K562 (cell line): Measurements from ENCODE around the gene RAB12. TPM values are rescaled to one million over a fixed set of nuclear protein-coding genes. Genes with fewer than 3 reads are reported as not detected.

Experiments
- ATAC-seq: fragments of 200-7000 bp; cut with Tn5 transposase; 3 replicates; pipeline ENCODE4 v1.9.1; 2020; ENCODE audit warnings: moderate library complexity
- Bru-seq: library from RNA; stranded (reverse); fragments of 400-500 nt; gene quantifications from one replicate; lab custom pipeline; 2021; lab: Mats Ljungman, UMichigan
- BruChase-seq, 2 experiments: library from RNA; stranded (reverse); fragments of 400-500 nt; gene quantifications; one replicate each; lab custom pipeline; 2021; lab: Mats Ljungman, UMichigan
- BruUV-seq: library from RNA; stranded (reverse); fragments of 400-500 nt; replicated peaks from 2 replicates; lab custom pipeline; 2021; lab: Mats Ljungman, UMichigan
- CTCF ChIA-PET: fragments of 300-600 bp; formaldehyde crosslinking; extraction: SDS; loops from one replicate; lab custom pipeline; 2021; ENCODE audit warnings: low intra/inter-chr PET ratio; lab: Yijun Ruan, JAX
- POLR2A ChIA-PET: fragments of 300-600, 350-650 bp; sonication (Branson Sonifier 250); formaldehyde crosslinking; extraction: SDS; loops from one replicate; lab custom pipeline; 2021; ENCODE audit warnings: antibody characterized with exemption, inconsistent platforms; lab: Yijun Ruan, JAX
- DNase-seq, 4 experiments: peaks; one replicate each; pipeline versions ENCODE4 v3.0.0 to v3.0.0-alpha.2; 2011 to 2018; ENCODE audit warnings: low spot score in 3 of 4, mixed read lengths in 3 of 4; ENCODE audit errors: extremely low read depth in 1 of 4
- FAIRE-seq: peaks from 2 replicates; lab custom pipeline; 2011; peaks lifted over from hg19 to GRCh38; lab: Jason Lieb, UNC
- H2AFZ ChIP-seq: 2 replicates; pipeline ENCODE4 v1.6.0; 2011; ENCODE audit warnings: low read depth, low read length, control low read depth, inconsistent platforms
- H3K27ac ChIP-seq: fragments of 200-600 bp; 3 replicates; pipeline ENCODE4 v1.8.0; 2011; ENCODE audit warnings: low read depth, mild to moderate bottlenecking, control low read depth, inconsistent platforms, low read length, moderate library complexity, mixed read lengths; ENCODE audit errors: extremely low read depth
- H3K27me3 ChIP-seq, 2 experiments: fragments of 300-600 bp in 1 of 2; 2 replicates in 1 of 2; 3 replicates in 1 of 2; pipeline versions ENCODE4 v1.6.0 to v1.8.0; 2011; ENCODE audit warnings: inconsistent platforms in 2 of 2, low read length in 2 of 2, mild to moderate bottlenecking in 1 of 2, mixed read lengths in 1 of 2, moderate library complexity in 1 of 2; ENCODE audit not compliant: control insufficient read depth in 2 of 2, insufficient read depth in 2 of 2
- H3K36me3 ChIP-seq: fragments of 300-600 bp; 3 replicates; pipeline ENCODE4 v1.8.0; 2011; ENCODE audit warnings: mild to moderate bottlenecking, low read length, inconsistent platforms; ENCODE audit not compliant: control insufficient read depth, insufficient read depth
- H3K4me1 ChIP-seq, 2 experiments: fragments of 200-600 bp in 1 of 2; replicated peaks in 1 of 2; 2 replicates in 1 of 2; 3 replicates in 1 of 2; pipeline versions ENCODE4 v1.5.1 to v1.8.0; 2011; ENCODE audit warnings: inconsistent platforms in 2 of 2, low read length in 2 of 2, mild to moderate bottlenecking in 1 of 2, mixed read lengths in 1 of 2, moderate library complexity in 1 of 2; ENCODE audit not compliant: control insufficient read depth in 2 of 2, insufficient read depth in 2 of 2
- H3K4me2 ChIP-seq: 2 replicates; pipeline ENCODE4 v1.6.1; 2011; ENCODE audit warnings: low read length, control low read depth, inconsistent platforms, mixed read lengths; ENCODE audit not compliant: insufficient read depth
- H3K4me3 ChIP-seq: fragments of 200-600 bp; sonication (generic), shearing (Covaris generic); 2 replicates; pipeline ENCODE4 v1.5.1; 2016; ENCODE audit warnings: control low read depth, inconsistent platforms
- H3K79me2 ChIP-seq: fragments of 200-600 bp; 3 replicates; pipeline ENCODE4 v1.8.0; 2011; ENCODE audit warnings: low read length, inconsistent platforms; ENCODE audit not compliant: control insufficient read depth, insufficient read depth
- H3K9ac ChIP-seq, 2 experiments: 2 replicates each; pipeline versions ENCODE4 v1.6.0 to v1.6.1; 2011; ENCODE audit warnings: low read depth in 2 of 2, low read length in 2 of 2, control low read depth in 1 of 2, inconsistent platforms in 1 of 2, mild to moderate bottlenecking in 1 of 2, mixed read lengths in 1 of 2; ENCODE audit not compliant: insufficient read depth in 1 of 2
- H3K9me1 ChIP-seq: one replicate; pipeline ENCODE4 v1.6.0; 2011; ENCODE audit warnings: inconsistent platforms, mild to moderate bottlenecking, low read length, moderate library complexity; ENCODE audit not compliant: control insufficient read depth, insufficient read depth
- H3K9me3 ChIP-seq: replicated peaks from 2 replicates; pipeline ENCODE4 v1.5.1; 2011; ENCODE audit warnings: low read depth, low read length, inconsistent platforms; ENCODE audit not compliant: control insufficient read depth, insufficient read depth
- H4K20me1 ChIP-seq: replicated peaks from 2 replicates; pipeline ENCODE4 v1.6.1; 2011; ENCODE audit warnings: low read length, inconsistent platforms, mixed read lengths; ENCODE audit not compliant: control insufficient read depth, insufficient read depth
- ARID1B ChIP-seq: fragments of 450-650 bp; IDR thresholded peaks from 2 replicates; pipeline ENCODE4 v1.6.1; 2016; ENCODE audit warnings: antibody characterized with exemption, mild to moderate bottlenecking, inconsistent platforms
- BCOR ChIP-seq: fragments of 450-650 bp; IDR thresholded peaks from 2 replicates; pipeline ENCODE4 v1.6.1; 2016
- LEF1 ChIP-seq: fragments of 450-650 bp; IDR thresholded peaks from 2 replicates; pipeline ENCODE4 v1.6.1; 2016; ENCODE audit warnings: mild to moderate bottlenecking
- MAZ ChIP-seq, 2 experiments: fragments of 450-650 bp in 1 of 2; sonication (generic) in 1 of 2; formaldehyde crosslinking; IDR thresholded peaks in 1 of 2; conservative IDR thresholded peaks in 1 of 2; 2 replicates each; pipeline versions ENCODE4 v1.4.0 to v1.5.0; 2020; ENCODE audit warnings: mild to moderate bottlenecking in 1 of 2, missing genetic modification reagents in 1 of 2
- SNRNP70 ChIP-seq: fragments of 200-400 bp; formaldehyde crosslinking; optimal IDR thresholded peaks from 2 replicates; pipeline ENCODE3; 2017; ENCODE audit warnings: low read depth, low read length
- TAF1 ChIP-seq: IDR thresholded peaks from 2 replicates; pipeline ENCODE4 v1.6.1; 2011; ENCODE audit warnings: mild to moderate bottlenecking, low read length, moderate library complexity; ENCODE audit not compliant: insufficient read depth, control insufficient read depth, severe bottlenecking; ENCODE audit errors: extremely low read depth
- THAP12 ChIP-seq: fragments of 250-450 bp; sonication (Bioruptor Pico); IDR thresholded peaks from 2 replicates; pipeline ENCODE4 v1.9.0; 2021; ENCODE audit warnings: mild to moderate bottlenecking, inconsistent platforms
- TRIM24 ChIP-seq, 2 experiments: fragments of 450-650 bp; IDR thresholded peaks; 2 replicates each; pipeline ENCODE4 v1.6.1; 2016
- YY1 ChIP-seq, 3 experiments: IDR thresholded peaks; 2 replicates each; pipeline ENCODE4 v1.6.1; 2011; ENCODE audit warnings: low read length in 2 of 3, mild to moderate bottlenecking in 2 of 3, moderate library complexity in 2 of 3, borderline replicate concordance in 1 of 3, control low read depth in 1 of 3, low read depth in 1 of 3; ENCODE audit not compliant: insufficient read depth in 3 of 3, insufficient replicate concordance in 2 of 3, control insufficient read depth in 1 of 3, insufficient read length in 1 of 3; ENCODE audit errors: extremely low read depth in 1 of 3
- WGBS: fragments of 100-300 bp; shearing (Covaris generic); methylation state at CpG from one replicate; pipeline ENCODE4 v1.1.6; 2016; ENCODE audit warnings: low coverage, mixed read lengths; ENCODE audit not compliant: insufficient coverage; ENCODE audit errors: missing lambda C conversion rate; 5-methylcytosine and 5-hydroxymethylcytosine counted together
- in situ Hi-C: fragments of 300-500 bp; cut with MboI; formaldehyde crosslinking; loops from 4 replicates; pipeline ENCODE4 v1.15.0; 2018; ENCODE audit warnings: inconsistent platforms, mixed read lengths
- intact Hi-C: fragments of 100-400 bp; cut with micrococcal nuclease; formaldehyde crosslinking; loops from 2 replicates; pipeline ENCODE4 v1.14.2; 2022
- long read RNA-seq, 3 experiments: library from polyadenylated mRNA in 2 of 3; library from RNA in 1 of 3; unstranded in 2 of 3; stranded (forward) in 1 of 3; transcript quantifications; one replicate each; pipeline ENCODE4 v2.0.0, GENCODE V29; 2019 to 2022
- polyA minus RNA-seq, 3 experiments: library from RNA; depleted of rRNA, polyadenylated mRNA; stranded (reverse); fragments of >200 nt; gene quantifications; 2 replicates each; pipeline ENCODE4 v1.2.3, GENCODE V29; 2011
- polyA plus RNA-seq, 8 experiments: library from polyadenylated mRNA; depleted of rRNA in 4 of 8; stranded (reverse) in 5 of 8; unstranded in 3 of 8; fragments of >200 nt; fragmentation: Nextera tagmentation in 2 of 8; fragmentation: Illumina TruSeq in 1 of 8; extraction: Ambion mirVana in 2 of 8; extraction: Trizol in 1 of 8; gene quantifications; 2 replicates each; pipeline versions ENCODE4 v1.2.1 to v1.2.3, GENCODE V29; 2011 to 2014; ENCODE audit warnings: inconsistent platforms in 1 of 8, missing spikeins in 1 of 8
- total RNA-seq, 7 experiments: library from RNA; depleted of rRNA in 6 of 7; stranded (reverse); fragments of >200 nt in 6 of 7; fragmentation: Illumina TruSeq in 2 of 7; extraction: Trizol in 2 of 7; gene quantifications; 2 replicates each; pipeline versions ENCODE4 v1.2.1 to v1.2.3, GENCODE V29; 2011 to 2021; ENCODE audit warnings: low replicate concordance in 1 of 7
- TF ChIP-seq, protein P1 (sequence below): IDR thresholded peaks from 3 replicates; pipeline ENCODE4 v1.6.1; 2011; ENCODE audit warnings: borderline replicate concordance, mild to moderate bottlenecking; ENCODE audit not compliant: insufficient read length, insufficient read depth

The RAB12 gene
- total RNA-seq (2011; cell fraction: chromatin; rRNA removed; ENCODE audit: low replicate concordance), result 17.8 and 67.8 TPM in 2 replicates
- total RNA-seq (2011; cell fraction: nucleolus; rRNA removed), result 6.0 and 9.2 TPM in 2 replicates
- total RNA-seq (2011; cell fraction: nucleoplasm; rRNA removed), result 23.1 and 25.1 TPM in 2 replicates
- total RNA-seq (2014; rRNA removed), result 17.3 and 23.4 TPM in 2 replicates
- 21.6 and 24.3 TPM in 2 replicates for total RNA-seq (2014; rRNA removed; fragmentation: Illumina TruSeq; extraction: Trizol)
- 20.7 and 21.0 TPM in 2 replicates for total RNA-seq (2015; rRNA removed; fragmentation: Illumina TruSeq; extraction: Trizol)
- total RNA-seq (2021), result 16.9 and 18.8 TPM in 2 replicates
- 15.6 and 19.3 TPM in 2 replicates for polyA plus RNA-seq (2011; rRNA removed)
- polyA plus RNA-seq (2011; cell fraction: cytosol; rRNA removed), result 2.4 and 8.2 TPM in 2 replicates
- polyA plus RNA-seq (2011; cell fraction: nucleus; rRNA removed), result 17.7 and 29.1 TPM in 2 replicates
- 11.8 and 12.7 TPM in 2 replicates for polyA plus RNA-seq (2012)
- 20.7 and 21.5 TPM in 2 replicates for polyA plus RNA-seq (2014; fragmentation: Illumina TruSeq; extraction: Trizol)
- 1 to 10 TPM in 1 of 2 experiments, under 1 TPM in 1; 0.48 to 1.4 TPM for polyA plus RNA-seq (2014; fragmentation: Nextera tagmentation; extraction: Ambion mirVana)
- polyA plus RNA-seq (2014; rRNA removed), result 15.2 and 18.3 TPM in 2 replicates
- 26.6 and 31.5 TPM in 2 replicates for polyA minus RNA-seq (2011; rRNA and poly(A)+ RNA removed)
- 7.9 and 10.8 TPM in 2 replicates for polyA minus RNA-seq (2011; cell fraction: cytosol; rRNA and poly(A)+ RNA removed)
- 14.0 and 22.7 TPM in 2 replicates for polyA minus RNA-seq (2011; cell fraction: nucleus; rRNA and poly(A)+ RNA removed)
- percentile 87 among the genes with signal in this experiment for Bru-seq, nascent RNA
- BruChase-seq, experiment 1, labeled RNA remaining after a 2-hour chase, result percentile 96 among the genes with signal in this experiment
- BruChase-seq, experiment 2, labeled RNA remaining after a 6-hour chase, result percentile 96 among the genes with signal in this experiment
- long read RNA-seq, experiment 1, transcript RAB12-203 (6 exons, 2,145 nt), result major isoform, 7 of 17 reads
- long read RNA-seq, experiment 1, partial matches to known transcripts, result 1 of 17 reads
- long read RNA-seq, experiment 1, other reads (novel, unspliced or antisense), result 9 of 17 reads
- long read RNA-seq, experiment 2, partial matches to known transcripts, result 1 of 5 reads
- long read RNA-seq, experiment 2, other reads (novel, unspliced or antisense), result 3 of 5 reads
- long read RNA-seq, experiment 3, partial matches to known transcripts, result 0 of 1 reads
- long read RNA-seq, experiment 3, other reads (novel, unspliced or antisense), result 1 of 1 reads

DNA sequence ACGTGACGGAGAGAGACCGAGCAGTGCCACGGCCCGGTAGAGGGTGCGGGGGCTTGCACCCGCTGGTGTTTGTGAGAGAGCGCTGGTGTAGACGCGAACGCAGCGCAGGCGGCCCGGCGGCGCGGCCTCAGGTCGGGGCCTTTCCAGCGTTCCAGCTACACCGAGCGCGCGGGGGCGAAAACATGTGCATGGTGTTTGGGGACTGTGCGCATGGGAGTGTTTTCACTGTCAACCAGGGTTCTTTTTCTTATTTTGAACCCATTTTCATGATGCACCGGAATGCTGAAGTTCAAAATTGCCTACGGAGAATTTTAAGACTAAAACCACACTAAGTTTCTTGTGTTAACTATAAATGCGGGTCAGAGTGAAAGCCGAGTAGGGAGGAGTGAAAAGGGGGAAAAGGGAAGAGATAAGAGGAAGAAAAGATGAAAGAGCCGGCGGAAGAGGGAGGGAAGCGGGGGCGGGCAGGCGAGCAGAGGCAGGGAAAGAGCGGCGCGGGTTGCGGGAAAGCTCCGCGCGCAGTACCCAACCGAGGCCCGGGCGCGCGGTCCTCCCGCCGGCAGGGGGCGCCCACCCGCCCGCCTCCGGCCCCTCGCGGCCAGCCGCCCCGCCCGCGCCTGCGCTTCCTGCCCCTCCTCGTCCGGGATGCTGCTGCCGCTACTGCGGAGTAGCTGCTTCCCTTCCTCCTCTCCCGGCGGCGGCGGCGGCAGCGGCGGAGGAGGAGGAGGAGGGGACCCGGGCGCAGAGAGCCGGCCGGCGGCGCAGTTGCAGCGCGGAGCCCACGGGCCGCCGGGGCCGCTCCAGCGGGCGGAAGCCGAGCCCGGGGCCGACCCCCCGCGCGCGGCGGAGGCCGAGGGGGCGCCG is at the start of gene RAB12:
TSS of gene RAB12 (plus strand) at position 643 of the 864 bp plus-strand sequence. CDS start at position 646, 3 bp downstream.
- H3K27ac ChIP-seq, result peak within 1 kb of the TSS; percentile 69
- BruUV-seq, result no TSS peak
- H3K9ac ChIP-seq, result peak within 1 kb of the TSS; percentile 83 to 98
- ChIA-PET POLR2A (interaction anchor here (1.2 to 1.3 kb wide), 2 partner anchors 9 to 15 kb away, joined by 4 to 7 read pairs; no protein-coding TSS in a partner anchor), CTCF (interaction anchor here (0.6 to 0.7 kb wide), 2 partner anchors 907 to 1881 kb away, joined by 3 read pairs; no protein-coding TSS in a partner anchor)
- H3K9me1 ChIP-seq, result no peaks in the 10 kb centered on the region
- peaks cover 11% of the 10 kb centered on the region; the same call in 2 of the 3 replicates for H3K36me3 ChIP-seq
- in situ Hi-C loops, result no loop called here
- peaks cover 12% of the 10 kb centered on the region; the same call in 1 of the 2 replicates for H4K20me1 ChIP-seq
- H2AFZ ChIP-seq, result peak within 1 kb of the TSS; percentile 92
- no peaks in the 10 kb centered on the region for H3K9me3 ChIP-seq
- intact Hi-C loops, result no loop called here
- peaks cover 12 to 20% of the 10 kb centered on the region in 2 experiments; a peak in 4 of 5 replicates for H3K4me1 ChIP-seq
- no peaks in the 10 kb centered on the region; a peak in 1 of 5 replicates for H3K27me3 ChIP-seq
- peak within 1 kb of the TSS; percentile 83 for H3K4me3 ChIP-seq
- peak; percentile 87 for ATAC-seq
- peak; percentile 15 for FAIRE-seq
- peak; percentile 92 to 94 (median 93) for DNase-seq
- H3K4me2 ChIP-seq, result peak within 1 kb of the TSS; percentile 91
- H3K79me2 ChIP-seq, result peaks cover 45% of the 10 kb centered on the region
- 60% methylated on average over 40 of the region's 95 CpGs for WGBS
- TF ChIP-seq, protein P1, sequence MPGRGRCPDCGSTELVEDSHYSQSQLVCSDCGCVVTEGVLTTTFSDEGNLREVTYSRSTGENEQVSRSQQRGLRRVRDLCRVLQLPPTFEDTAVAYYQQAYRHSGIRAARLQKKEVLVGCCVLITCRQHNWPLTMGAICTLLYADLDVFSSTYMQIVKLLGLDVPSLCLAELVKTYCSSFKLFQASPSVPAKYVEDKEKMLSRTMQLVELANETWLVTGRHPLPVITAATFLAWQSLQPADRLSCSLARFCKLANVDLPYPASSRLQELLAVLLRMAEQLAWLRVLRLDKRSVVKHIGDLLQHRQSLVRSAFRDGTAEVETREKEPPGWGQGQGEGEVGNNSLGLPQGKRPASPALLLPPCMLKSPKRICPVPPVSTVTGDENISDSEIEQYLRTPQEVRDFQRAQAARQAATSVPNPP, result no peak
- peak in 2 of 3 experiments; percentile 36 to 42 for TF ChIP-seq YY1 (IDR thresholded peaks at IDR 0.05; ENCODE audit: borderline replicate concordance in 1 of 3, control insufficient read depth in 1 of 3, extremely low read depth in 1 of 3, insufficient read depth in 3 of 3, insufficient read length in 1 of 3, insufficient replicate concordance in 2 of 3, low read depth in 1 of 3, low read length in 2 of 3)
- TF ChIP-seq TRIM24 (IDR thresholded peaks at IDR 0.05), result peak; percentile 51 to 52; a peak in 2 of 4 replicates
- TF ChIP-seq THAP12 (CRISPR knock-in tag), result peak; percentile 100
- peak; percentile 61; the same call in 1 of the 2 replicates for TF ChIP-seq BCOR
- peak; percentile 52; the same call in 1 of the 2 replicates for TF ChIP-seq ARID1B
- TF ChIP-seq SNRNP70, result no peak
- TF ChIP-seq TAF1, result peak; percentile 86
- TF ChIP-seq MAZ (CRISPR knock-in tag; conservative IDR thresholded peaks at IDR 0.05 in 1 of 2, IDR thresholded peaks at IDR 0.05 in 1 of 2), result peak; percentile 79 to 90
- peak; percentile 88 for TF ChIP-seq LEF1
